RWPE2 (cell line): ENCODE measurements around the gene NT5C1A.

ENCODE experiments used
- ATAC-seq: fragments of 200-7000 bp; cut with Tn5 transposase; 3 replicates; pipeline ENCODE4 v1.9.1; 2021; ENCODE audit warnings: low read depth
- DNase-seq: peaks from one replicate; pipeline ENCODE4 v3.0.0-alpha.2; 2020; ENCODE audit warnings: low spot score
- H3K27ac ChIP-seq: fragments of 450-650 bp; 2 replicates; pipeline ENCODE4 v1.5.1; 2017; ENCODE audit warnings: mild to moderate bottlenecking; ENCODE audit not compliant: poor library complexity, severe bottlenecking
- H3K27me3 ChIP-seq: fragments of 250-450 bp; sonication (Bioruptor Pico); 2 replicates; pipeline ENCODE4 v1.5.1; 2021; ENCODE audit warnings: mild to moderate bottlenecking, moderate library complexity; ENCODE audit not compliant: insufficient read depth, poor library complexity, severe bottlenecking
- H3K36me3 ChIP-seq: fragments of 250-450 bp; sonication (Bioruptor Pico); 2 replicates; pipeline ENCODE4 v1.5.1; 2020; ENCODE audit warnings: low read depth, mild to moderate bottlenecking, moderate library complexity
- H3K4me1 ChIP-seq: fragments of 250-450 bp; sonication (Bioruptor Pico); 2 replicates; pipeline ENCODE4 v1.5.1; 2021; ENCODE audit warnings: mild to moderate bottlenecking, moderate library complexity; ENCODE audit not compliant: insufficient read depth, poor library complexity, severe bottlenecking
- H3K4me3 ChIP-seq: fragments of 250-450 bp; sonication (Bioruptor Pico); 2 replicates; pipeline ENCODE4 v1.5.1; 2021; ENCODE audit warnings: mild to moderate bottlenecking, moderate library complexity; ENCODE audit not compliant: severe bottlenecking
- H3K9me3 ChIP-seq: fragments of 250-450 bp; sonication (Bioruptor Pico); 2 replicates; pipeline ENCODE4 v1.5.1; 2021; ENCODE audit warnings: mild to moderate bottlenecking, moderate library complexity; ENCODE audit not compliant: severe bottlenecking
- TF ChIP-seq, protein P1 (sequence below): fragments of 450-650 bp; IDR thresholded peaks from one replicate; pipeline ENCODE4 v1.5.1; 2017; ENCODE audit warnings: mild to moderate bottlenecking, moderate library complexity; ENCODE audit not compliant: poor library complexity, severe bottlenecking

Gene NT5C1A

DNA sequence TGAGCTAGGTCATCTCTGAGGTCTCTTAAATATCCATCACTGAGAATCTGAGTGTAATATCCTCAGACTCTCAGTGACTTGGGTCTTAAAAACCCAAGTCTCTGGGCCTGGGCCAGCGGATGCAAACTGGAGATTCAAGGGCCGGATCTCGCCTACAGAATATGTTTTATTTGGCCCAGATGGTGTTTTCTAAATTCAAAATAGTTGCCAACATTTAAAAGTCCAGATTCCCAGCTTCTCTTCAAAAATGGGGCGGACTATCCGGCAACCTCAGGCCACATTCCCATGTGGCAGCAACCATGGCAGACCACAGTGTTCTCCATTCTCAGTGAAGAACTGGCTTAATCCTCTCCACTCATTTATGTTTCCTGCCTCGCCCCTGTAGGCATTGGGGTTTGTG, 19.8 kb downstream of the NT5C1A start:
- Histone ChIP-seq H3K27me3 (no peaks in the 10 kb centered on the region), H3K27ac (no peak overlapping the region), H3K9me3 (no peaks in the 10 kb centered on the region), H3K4me3 (no peak overlapping the region), H3K36me3 (no peaks in the 10 kb centered on the region), H3K4me1 (peaks cover 2% of the 10 kb centered on the region)
- TF ChIP-seq, protein P1, sequence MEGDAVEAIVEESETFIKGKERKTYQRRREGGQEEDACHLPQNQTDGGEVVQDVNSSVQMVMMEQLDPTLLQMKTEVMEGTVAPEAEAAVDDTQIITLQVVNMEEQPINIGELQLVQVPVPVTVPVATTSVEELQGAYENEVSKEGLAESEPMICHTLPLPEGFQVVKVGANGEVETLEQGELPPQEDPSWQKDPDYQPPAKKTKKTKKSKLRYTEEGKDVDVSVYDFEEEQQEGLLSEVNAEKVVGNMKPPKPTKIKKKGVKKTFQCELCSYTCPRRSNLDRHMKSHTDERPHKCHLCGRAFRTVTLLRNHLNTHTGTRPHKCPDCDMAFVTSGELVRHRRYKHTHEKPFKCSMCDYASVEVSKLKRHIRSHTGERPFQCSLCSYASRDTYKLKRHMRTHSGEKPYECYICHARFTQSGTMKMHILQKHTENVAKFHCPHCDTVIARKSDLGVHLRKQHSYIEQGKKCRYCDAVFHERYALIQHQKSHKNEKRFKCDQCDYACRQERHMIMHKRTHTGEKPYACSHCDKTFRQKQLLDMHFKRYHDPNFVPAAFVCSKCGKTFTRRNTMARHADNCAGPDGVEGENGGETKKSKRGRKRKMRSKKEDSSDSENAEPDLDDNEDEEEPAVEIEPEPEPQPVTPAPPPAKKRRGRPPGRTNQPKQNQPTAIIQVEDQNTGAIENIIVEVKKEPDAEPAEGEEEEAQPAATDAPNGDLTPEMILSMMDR, result no peak
- ATAC-seq (no peak), DNase-seq (no peak)

DNA sequence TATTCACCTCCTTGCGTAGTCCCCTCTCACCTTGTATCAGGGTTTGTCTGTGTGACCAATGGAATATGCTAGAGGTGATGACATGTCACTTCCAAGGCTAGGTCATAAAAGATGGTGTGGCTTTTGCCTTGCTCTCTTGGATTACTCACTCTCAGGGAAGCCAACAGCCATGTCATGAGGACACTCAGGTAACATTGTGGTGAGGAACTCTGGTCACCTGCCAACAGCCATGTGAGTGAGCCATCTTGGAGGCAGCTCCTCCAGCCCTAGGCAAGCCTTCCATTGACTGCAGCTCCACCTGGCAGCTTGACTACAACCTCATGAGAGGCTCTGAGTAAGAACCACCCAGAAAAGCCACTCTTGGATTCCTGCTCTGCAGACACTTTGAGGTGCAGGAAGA, 21.5 kb downstream of the NT5C1A start:
- Histone ChIP-seq H3K9me3 (no peaks in the 10 kb centered on the region), H3K27ac (no peak overlapping the region), H3K4me1 (peaks cover 2% of the 10 kb centered on the region), H3K36me3 (no peaks in the 10 kb centered on the region), H3K27me3 (no peaks in the 10 kb centered on the region), H3K4me3 (no peak overlapping the region)
- ATAC-seq (no peak), DNase-seq (no peak)
- TF ChIP-seq, protein P1, result no peak

DNA sequence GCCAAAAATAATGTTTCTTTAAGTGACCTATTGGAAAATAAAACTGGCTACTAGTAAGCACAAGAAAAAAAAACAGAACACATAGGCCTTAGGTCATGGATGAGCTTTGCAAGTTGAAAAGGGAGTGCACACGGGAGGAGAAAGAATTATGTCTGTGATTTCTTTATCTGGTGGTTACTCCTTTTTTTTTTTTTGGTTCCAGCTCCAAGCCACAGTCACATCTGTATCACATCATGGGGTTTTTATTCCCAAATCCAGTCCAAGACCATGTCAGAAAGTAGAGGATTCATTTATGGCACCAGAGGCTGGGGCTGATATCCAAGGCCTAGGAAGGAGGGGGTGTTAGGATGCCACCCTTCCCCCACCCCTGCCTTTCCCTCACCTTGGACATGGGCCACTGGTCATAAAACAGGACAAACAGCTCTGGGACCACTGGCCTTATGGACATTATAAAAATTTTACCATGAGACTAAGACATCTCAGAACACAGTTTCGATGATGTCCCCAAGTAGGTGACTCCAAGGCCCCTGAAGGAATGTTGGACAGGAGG, 22.2 kb downstream of the NT5C1A start:
- Histone ChIP-seq H3K36me3 (no peaks in the 10 kb centered on the region), H3K9me3 (no peaks in the 10 kb centered on the region), H3K27me3 (no peaks in the 10 kb centered on the region), H3K27ac (no peak overlapping the region), H3K4me1 (peaks cover 2% of the 10 kb centered on the region), H3K4me3 (no peak overlapping the region)
- DNase-seq (no peak), ATAC-seq (no peak)
- TF ChIP-seq, protein P1, result no peak

DNA sequence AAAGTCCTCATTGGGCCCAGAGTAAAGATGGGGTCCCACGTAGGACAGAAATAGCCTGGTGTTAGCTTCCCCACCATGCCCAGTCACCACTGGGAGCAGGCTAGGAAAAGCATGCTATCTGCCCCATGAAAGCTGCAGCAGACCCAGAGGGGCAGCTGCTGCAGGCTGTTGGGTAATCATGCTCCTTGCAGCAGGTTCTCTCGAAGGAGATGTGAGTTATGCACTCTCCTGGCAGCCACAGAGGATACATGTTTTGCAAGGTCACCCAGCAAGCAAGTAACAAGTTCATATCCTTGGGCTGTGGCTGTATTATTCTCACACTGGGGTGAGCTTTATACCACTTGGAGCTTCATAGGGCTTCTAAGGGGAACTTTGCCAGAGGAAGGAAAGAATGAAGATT, 23.4 kb downstream of the NT5C1A start:
- Histone ChIP-seq H3K27me3 (no peaks in the 10 kb centered on the region), H3K27ac (no peak overlapping the region), H3K36me3 (no peaks in the 10 kb centered on the region), H3K4me3 (no peak overlapping the region), H3K4me1 (no peaks in the 10 kb centered on the region), H3K9me3 (no peaks in the 10 kb centered on the region)
- DNase-seq (no peak), ATAC-seq (no peak)
- TF ChIP-seq, protein P1, result no peak

DNA sequence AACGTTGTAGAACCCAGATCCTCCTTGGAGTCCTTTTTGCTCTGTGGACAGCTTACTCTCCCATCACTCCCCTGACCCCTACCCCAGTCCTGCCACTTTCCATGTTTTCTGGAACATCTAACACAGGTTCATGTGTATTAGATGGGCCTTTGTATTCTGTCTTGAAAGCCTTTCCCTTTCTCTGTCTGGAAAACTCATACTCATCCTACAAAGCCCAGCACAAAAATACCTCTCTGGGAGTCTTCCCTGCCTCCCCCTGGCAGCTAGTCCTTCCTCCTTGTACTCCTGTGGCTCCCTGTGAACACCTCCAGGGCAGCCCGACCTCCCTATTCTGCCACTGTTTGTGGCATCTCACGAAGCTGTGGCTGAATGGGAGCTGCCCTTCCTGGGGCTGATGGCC, 24.7 kb downstream of the NT5C1A start:
- TF ChIP-seq, protein P1, result no peak
- H3K9me3 ChIP-seq, result no peaks in the 10 kb centered on the region
- no peak overlapping the region for H3K4me3 ChIP-seq
- no peaks in the 10 kb centered on the region for H3K27me3 ChIP-seq
- ATAC-seq (no peak), DNase-seq (no peak)
- H3K4me1 ChIP-seq, result no peaks in the 10 kb centered on the region
- H3K36me3 ChIP-seq, result no peaks in the 10 kb centered on the region
- H3K27ac ChIP-seq, result no peak overlapping the region
